Measurements from ENCODE around the gene RAN. TPM values are rescaled to one million over a fixed set of nuclear protein-coding genes. Genes with fewer than 3 reads are reported as not detected.

Gene RAN
- total and polyA plus RNA-seq, 4 experiments from 2014 or later: 289 to 868 (median 542) TPM

GRCh38 chr12:130916241-130916911 lies 44.5 kb downstream of the RAN start:
- ChIA-PET CTCF (ENCODE audit: partially characterized antibody) (no interaction called here), POLR2A (ENCODE audit: partially characterized antibody) (no interaction called here)
- DNase-seq: peak in 1 of 5 donors; percentile 1
- peaks cover 7% of the 10 kb centered on the region for H3K27me3 ChIP-seq (ENCODE audit: insufficient read depth, low read length)
- no peaks in the 10 kb centered on the region for H3K4me1 ChIP-seq (ENCODE audit: insufficient read depth, low read length)
- no peak overlapping the region for H3K27ac ChIP-seq (ENCODE audit: low read depth, low read length)
- peaks cover 0 to 15% (median 11%) of the 10 kb centered on the region in 8 donors for H3K9me3 Mint-ChIP-seq
- peaks cover 0 to 4% (median 2%) of the 10 kb centered on the region in 4 donors for H3K4me1 Mint-ChIP-seq
- intact Hi-C loops (cut with micrococcal nuclease): no loop called here
- H3K4me3 ChIP-seq (ENCODE audit: low read length in 2 of 2): no peak overlapping the region
- no peak overlapping the region for H3K27ac Mint-ChIP-seq
- H3K27me3 Mint-ChIP-seq: peaks cover 37 to 43% of the 10 kb centered on the region in 2 donors
- no peaks in the 10 kb centered on the region for H3K36me3 Mint-ChIP-seq
- H3K4me3 Mint-ChIP-seq: peak overlapping the region in 3 of 8 donors; percentile 15 to 44 (median 32)
- no peaks in the 10 kb centered on the region for H3K36me3 ChIP-seq (ENCODE audit: insufficient read depth, low read length)
- peaks cover 0 to 4% of the 10 kb centered on the region in 2 donors for H3K9me3 ChIP-seq (ENCODE audit: control insufficient read depth in 1 of 2, low read length in 2 of 2)

- Histone ChIP-seq H3K4me1 (ENCODE audit: insufficient read depth, low read length) (no peaks in the 10 kb centered on the region), H3K36me3 (ENCODE audit: insufficient read depth, low read length) (no peaks in the 10 kb centered on the region), H3K4me3 (ENCODE audit: low read length in 2 of 2) (no peak overlapping the region), H3K9me3 (ENCODE audit: control insufficient read depth in 1 of 2, low read length in 2 of 2) (no peaks in the 10 kb centered on the region), H3K27me3 (ENCODE audit: insufficient read depth, low read length) (peaks cover 7% of the 10 kb centered on the region), H3K27ac (ENCODE audit: low read depth, low read length) (no peak overlapping the region)
- no peak overlapping the region for H3K27ac Mint-ChIP-seq
- CTCF ChIA-PET (ENCODE audit: partially characterized antibody): no interaction called here
- no peak for DNase-seq
- POLR2A ChIA-PET (ENCODE audit: partially characterized antibody): no interaction called here
- H3K4me1 Mint-ChIP-seq: peaks cover 0 to 4% (median 2%) of the 10 kb centered on the region in 4 donors
- intact Hi-C loops (cut with micrococcal nuclease): no loop called here
- H3K9me3 Mint-ChIP-seq: peaks cover 0 to 6% (median 1%) of the 10 kb centered on the region in 8 donors
- no peak overlapping the region for H3K4me3 Mint-ChIP-seq
- H3K27me3 Mint-ChIP-seq: peaks cover 39 to 45% of the 10 kb centered on the region in 2 donors
- no peaks in the 10 kb centered on the region for H3K36me3 Mint-ChIP-seq
Measured at GRCh38 chr12:130917607-130918006, 45.7 kb downstream of the RAN start.

- Histone ChIP-seq H3K27ac (ENCODE audit: low read depth, low read length) (no peak overlapping the region), H3K36me3 (ENCODE audit: insufficient read depth, low read length) (no peaks in the 10 kb centered on the region), H3K4me1 (ENCODE audit: insufficient read depth, low read length) (no peaks in the 10 kb centered on the region), H3K4me3 (ENCODE audit: low read length in 2 of 2) (no peak overlapping the region), H3K27me3 (ENCODE audit: insufficient read depth, low read length) (peaks cover 7% of the 10 kb centered on the region), H3K9me3 (ENCODE audit: control insufficient read depth in 1 of 2, low read length in 2 of 2) (no peaks in the 10 kb centered on the region)
- Mint-ChIP-seq H3K4me3 (no peak overlapping the region), H3K27me3 (peaks cover 37 to 48% of the 10 kb centered on the region in 2 donors), H3K9me3 (peaks cover 0 to 6% (median 2%) of the 10 kb centered on the region in 8 donors), H3K36me3 (no peaks in the 10 kb centered on the region), H3K27ac (no peak overlapping the region), H3K4me1 (peaks cover 0 to 4% (median 2%) of the 10 kb centered on the region in 4 donors)
- no peak for DNase-seq
- CTCF ChIA-PET (ENCODE audit: partially characterized antibody): no interaction called here
- POLR2A ChIA-PET (ENCODE audit: partially characterized antibody): no interaction called here
- intact Hi-C loops (cut with micrococcal nuclease): no loop called here
Measured at GRCh38 chr12:130919086-130919485, 47.2 kb downstream of the RAN start.

- Mint-ChIP-seq H3K27me3 (peaks cover 32 to 43% of the 10 kb centered on the region in 2 donors), H3K36me3 (no peaks in the 10 kb centered on the region), H3K4me3 (no peak overlapping the region), H3K27ac (no peak overlapping the region), H3K9me3 (peaks cover 0 to 6% (median 2%) of the 10 kb centered on the region in 8 donors), H3K4me1 (peaks cover 0 to 4% (median 2%) of the 10 kb centered on the region in 4 donors)
- no peaks in the 10 kb centered on the region for H3K36me3 ChIP-seq (ENCODE audit: insufficient read depth, low read length)
- intact Hi-C loops (cut with micrococcal nuclease): no loop called here
- DNase-seq: no peak
- peaks cover 7% of the 10 kb centered on the region for H3K27me3 ChIP-seq (ENCODE audit: insufficient read depth, low read length)
- no peak overlapping the region for H3K27ac ChIP-seq (ENCODE audit: low read depth, low read length)
- H3K4me1 ChIP-seq (ENCODE audit: insufficient read depth, low read length): no peaks in the 10 kb centered on the region
- ChIA-PET CTCF (ENCODE audit: partially characterized antibody) (no interaction called here), POLR2A (ENCODE audit: partially characterized antibody) (no interaction called here)
- no peaks in the 10 kb centered on the region for H3K9me3 ChIP-seq (ENCODE audit: control insufficient read depth in 1 of 2, low read length in 2 of 2)
- H3K4me3 ChIP-seq (ENCODE audit: low read length in 2 of 2): no peak overlapping the region
Measured at GRCh38 chr12:130920119-130920703, 48.3 kb downstream of the RAN start.

- ChIA-PET CTCF (ENCODE audit: partially characterized antibody) (no interaction called here), POLR2A (ENCODE audit: partially characterized antibody) (no interaction called here)
- DNase-seq: no peak
- Histone ChIP-seq H3K4me3 (ENCODE audit: low read length in 2 of 2) (no peak overlapping the region), H3K27ac (ENCODE audit: low read depth, low read length) (no peak overlapping the region), H3K9me3 (ENCODE audit: control insufficient read depth in 1 of 2, low read length in 2 of 2) (no peaks in the 10 kb centered on the region), H3K4me1 (ENCODE audit: insufficient read depth, low read length) (no peaks in the 10 kb centered on the region), H3K27me3 (ENCODE audit: insufficient read depth, low read length) (peaks cover 7% of the 10 kb centered on the region), H3K36me3 (ENCODE audit: insufficient read depth, low read length) (no peaks in the 10 kb centered on the region)
- peaks cover 0 to 4% (median 2%) of the 10 kb centered on the region in 4 donors for H3K4me1 Mint-ChIP-seq
- H3K9me3 Mint-ChIP-seq: peaks cover 0 to 6% (median under 1%) of the 10 kb centered on the region in 8 donors
- H3K4me3 Mint-ChIP-seq: no peak overlapping the region
- no peaks in the 10 kb centered on the region for H3K36me3 Mint-ChIP-seq
- peaks cover 33 to 48% of the 10 kb centered on the region in 2 donors for H3K27me3 Mint-ChIP-seq
- H3K27ac Mint-ChIP-seq: no peak overlapping the region
- intact Hi-C loops (cut with micrococcal nuclease): no loop called here
Measured at GRCh38 chr12:130920723-130921381, 49.0 kb downstream of the RAN start.

- DNase-seq: no peak
- no peaks in the 10 kb centered on the region for H3K27me3 ChIP-seq (ENCODE audit: insufficient read depth, low read length)
- H3K4me1 Mint-ChIP-seq: no peaks in the 10 kb centered on the region
- no peak overlapping the region for H3K27ac ChIP-seq (ENCODE audit: low read depth, low read length)
- H3K27me3 Mint-ChIP-seq: peaks cover 23 to 40% of the 10 kb centered on the region in 2 donors
- H3K36me3 ChIP-seq (ENCODE audit: insufficient read depth, low read length): no peaks in the 10 kb centered on the region
- H3K4me1 ChIP-seq (ENCODE audit: insufficient read depth, low read length): no peaks in the 10 kb centered on the region
- POLR2A ChIA-PET (ENCODE audit: partially characterized antibody): no interaction called here
- H3K4me3 Mint-ChIP-seq: no peak overlapping the region
- CTCF ChIA-PET (ENCODE audit: partially characterized antibody): no interaction called here
- no peak overlapping the region for H3K27ac Mint-ChIP-seq
- peaks cover 0 to 6% (median under 1%) of the 10 kb centered on the region in 8 donors for H3K9me3 Mint-ChIP-seq
- no peak overlapping the region for H3K4me3 ChIP-seq (ENCODE audit: low read length in 2 of 2)
- no peaks in the 10 kb centered on the region for H3K9me3 ChIP-seq (ENCODE audit: control insufficient read depth in 1 of 2, low read length in 2 of 2)
- intact Hi-C loops (cut with micrococcal nuclease): no loop called here
- no peaks in the 10 kb centered on the region for H3K36me3 Mint-ChIP-seq
Measured at GRCh38 chr12:130922511-130922953, 50.7 kb downstream of the RAN start.

- ChIA-PET POLR2A (ENCODE audit: partially characterized antibody) (no interaction called here), CTCF (ENCODE audit: partially characterized antibody) (no interaction called here)
- H3K27me3 Mint-ChIP-seq: peaks cover 21 to 34% of the 10 kb centered on the region in 2 donors
Measured at GRCh38 chr12:130924966-130925665, 53.2 kb downstream of the RAN start.

More at GRCh38 chr12:130924966-130925665, 53.2 kb downstream of the RAN start:
- Histone ChIP-seq H3K36me3 (ENCODE audit: insufficient read depth, low read length) (no peaks in the 10 kb centered on the region), H3K27ac (ENCODE audit: low read depth, low read length) (no peak overlapping the region), H3K27me3 (ENCODE audit: insufficient read depth, low read length) (no peaks in the 10 kb centered on the region), H3K9me3 (ENCODE audit: control insufficient read depth in 1 of 2, low read length in 2 of 2) (no peaks in the 10 kb centered on the region), H3K4me1 (ENCODE audit: insufficient read depth, low read length) (no peaks in the 10 kb centered on the region), H3K4me3 (ENCODE audit: low read length in 2 of 2) (no peak overlapping the region)
- Mint-ChIP-seq H3K36me3 (no peaks in the 10 kb centered on the region), H3K4me3 (no peak overlapping the region), H3K4me1 (no peaks in the 10 kb centered on the region), H3K27ac (no peak overlapping the region), H3K9me3 (peaks cover 0 to 6% (median under 1%) of the 10 kb centered on the region in 8 donors)
- intact Hi-C loops (cut with micrococcal nuclease): no loop called here
- DNase-seq: no peak

Data from CD4-positive, alpha-beta memory T cell (primary cell).